ENCODE results near the gene GRB2.
A peak's percentile ranks its signal among the peaks of the same experiment; 100 is the strongest.
"Not testable (repeated sequence)": the region's sequence is repeated elsewhere in the genome, so short reads cannot be mapped to it uniquely, and the experiment has no call there.

The GRB2 gene

DNA sequence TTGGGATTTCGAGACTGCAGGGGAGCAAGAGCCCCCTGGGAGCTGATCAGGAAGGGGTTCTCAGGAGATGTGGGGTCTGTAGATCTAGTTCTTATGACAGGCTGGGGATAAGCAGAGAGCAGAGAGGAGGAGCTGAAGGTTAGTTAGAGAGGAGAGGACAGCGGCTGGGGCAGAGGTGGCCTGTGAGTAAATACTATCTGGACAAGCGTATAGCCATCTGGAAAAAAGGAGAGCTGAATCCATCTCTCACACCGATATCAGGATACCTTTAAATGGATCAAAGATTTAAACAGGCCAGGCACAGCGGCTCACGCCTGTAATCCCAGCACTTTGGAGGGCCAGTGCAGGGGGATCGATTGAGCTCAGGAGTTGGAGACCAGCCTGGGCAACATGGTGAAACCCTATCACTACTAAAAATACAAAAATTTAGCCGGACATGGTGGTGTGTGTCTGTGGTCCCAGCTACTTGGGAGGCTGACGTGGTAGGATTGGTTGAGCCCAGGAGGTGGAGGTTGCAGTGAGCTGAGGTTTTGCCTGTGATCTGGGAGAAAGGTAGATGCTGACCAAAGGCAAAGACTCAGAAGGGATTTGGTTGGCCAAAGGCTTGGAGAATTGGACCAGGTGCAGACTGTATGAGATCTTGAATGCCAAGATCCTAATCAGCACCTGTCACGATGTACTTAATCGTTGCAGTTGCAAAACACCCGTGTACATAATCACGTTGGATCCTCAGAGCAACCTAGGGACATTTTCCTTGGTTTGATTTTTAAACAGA lies 97.3 kb downstream of the GRB2 start:
- peak overlapping the region; percentile 96 for H3K27ac ChIP-seq
- no peaks in the 10 kb centered on the region for H3K36me3 ChIP-seq
- H3K4me1 ChIP-seq (ENCODE audit: control insufficient read depth in 1 of 2, insufficient read depth in 1 of 2, low read depth in 1 of 2, low read length in 1 of 2): peaks cover 61 to 66% of the 10 kb centered on the region in 2 experiments
- no peaks in the 10 kb centered on the region for H3K9me3 ChIP-seq
- TF ChIP-seq, protein P1, sequence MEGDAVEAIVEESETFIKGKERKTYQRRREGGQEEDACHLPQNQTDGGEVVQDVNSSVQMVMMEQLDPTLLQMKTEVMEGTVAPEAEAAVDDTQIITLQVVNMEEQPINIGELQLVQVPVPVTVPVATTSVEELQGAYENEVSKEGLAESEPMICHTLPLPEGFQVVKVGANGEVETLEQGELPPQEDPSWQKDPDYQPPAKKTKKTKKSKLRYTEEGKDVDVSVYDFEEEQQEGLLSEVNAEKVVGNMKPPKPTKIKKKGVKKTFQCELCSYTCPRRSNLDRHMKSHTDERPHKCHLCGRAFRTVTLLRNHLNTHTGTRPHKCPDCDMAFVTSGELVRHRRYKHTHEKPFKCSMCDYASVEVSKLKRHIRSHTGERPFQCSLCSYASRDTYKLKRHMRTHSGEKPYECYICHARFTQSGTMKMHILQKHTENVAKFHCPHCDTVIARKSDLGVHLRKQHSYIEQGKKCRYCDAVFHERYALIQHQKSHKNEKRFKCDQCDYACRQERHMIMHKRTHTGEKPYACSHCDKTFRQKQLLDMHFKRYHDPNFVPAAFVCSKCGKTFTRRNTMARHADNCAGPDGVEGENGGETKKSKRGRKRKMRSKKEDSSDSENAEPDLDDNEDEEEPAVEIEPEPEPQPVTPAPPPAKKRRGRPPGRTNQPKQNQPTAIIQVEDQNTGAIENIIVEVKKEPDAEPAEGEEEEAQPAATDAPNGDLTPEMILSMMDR (IDR thresholded peaks at IDR 0.05): no peak
- no peaks in the 10 kb centered on the region for H3K27me3 ChIP-seq
- peak overlapping the region; percentile 32 to 45 for H3K4me3 ChIP-seq (ENCODE audit: low read depth in 1 of 2, low read length in 1 of 2)

DNA sequence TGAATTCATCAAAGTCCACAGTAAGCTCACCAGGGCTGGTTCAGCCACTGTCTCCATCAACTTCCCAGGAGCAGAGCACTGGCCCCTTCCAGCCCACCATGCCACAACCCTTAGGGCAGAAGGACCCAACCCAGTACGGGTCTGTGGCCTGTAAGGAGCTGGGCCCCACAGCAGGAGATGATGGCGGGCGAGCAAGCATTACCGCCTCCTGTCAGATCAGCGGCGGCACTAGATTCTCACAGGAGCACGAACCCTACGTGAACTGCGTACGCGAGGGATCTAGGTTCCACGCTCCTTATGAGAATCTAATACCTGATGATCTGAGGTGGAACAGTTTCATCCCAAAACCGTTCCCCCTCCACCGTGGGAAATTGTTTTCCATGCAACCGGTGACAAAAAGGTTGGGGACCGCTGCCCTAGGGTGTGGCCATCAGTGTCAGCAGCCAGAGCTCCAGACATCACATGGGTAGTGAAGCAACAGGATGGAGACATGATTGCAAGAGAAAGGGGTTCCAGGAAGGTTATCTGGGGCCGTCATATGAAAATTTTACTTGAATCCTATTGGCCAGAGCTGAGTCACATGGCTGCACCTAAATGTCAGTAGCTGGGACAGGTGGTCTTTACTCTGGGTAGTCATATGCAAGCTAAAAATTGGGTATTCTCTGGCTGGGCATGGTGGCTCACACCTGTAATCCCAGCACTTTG lies 103.8 kb downstream of the GRB2 start:
- Histone ChIP-seq H3K36me3 (no peaks in the 10 kb centered on the region), H3K27me3 (no peaks in the 10 kb centered on the region), H3K9me3 (no peaks in the 10 kb centered on the region), H3K27ac (peak overlapping the region; percentile 31), H3K4me1 (ENCODE audit: control insufficient read depth in 1 of 2, insufficient read depth in 1 of 2, low read depth in 1 of 2, low read length in 1 of 2) (peaks cover 38 to 43% of the 10 kb centered on the region in 2 experiments), H3K4me3 (ENCODE audit: low read depth in 1 of 2, low read length in 1 of 2) (peak overlapping the region in 1 of 2 experiments; percentile 29)
- TF ChIP-seq, protein P1 (IDR thresholded peaks at IDR 0.05): no peak

DNA sequence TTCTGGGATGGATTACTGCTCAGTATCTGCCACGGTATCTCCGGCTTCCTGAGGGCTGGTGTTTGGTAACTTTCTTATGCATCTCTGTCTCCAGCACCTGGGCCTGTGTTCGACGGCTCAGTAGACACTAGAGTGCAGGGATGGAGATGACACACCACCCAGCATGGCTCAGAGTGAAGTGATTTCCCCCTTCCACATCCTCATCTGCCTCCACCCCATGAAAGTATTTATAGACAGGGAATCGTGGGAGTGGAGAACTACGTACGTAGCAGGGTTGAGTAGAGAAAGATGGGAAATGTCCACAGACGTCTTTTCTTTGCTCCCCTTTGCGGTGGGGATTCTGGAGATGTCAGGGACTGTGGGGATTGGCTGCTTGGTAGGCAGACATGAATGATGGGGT lies 104.4 kb downstream of the GRB2 start:
- H3K27ac ChIP-seq: peak overlapping the region; percentile 31
- peaks cover 43 to 49% of the 10 kb centered on the region in 2 experiments for H3K4me1 ChIP-seq (ENCODE audit: control insufficient read depth in 1 of 2, insufficient read depth in 1 of 2, low read depth in 1 of 2, low read length in 1 of 2)

DNA sequence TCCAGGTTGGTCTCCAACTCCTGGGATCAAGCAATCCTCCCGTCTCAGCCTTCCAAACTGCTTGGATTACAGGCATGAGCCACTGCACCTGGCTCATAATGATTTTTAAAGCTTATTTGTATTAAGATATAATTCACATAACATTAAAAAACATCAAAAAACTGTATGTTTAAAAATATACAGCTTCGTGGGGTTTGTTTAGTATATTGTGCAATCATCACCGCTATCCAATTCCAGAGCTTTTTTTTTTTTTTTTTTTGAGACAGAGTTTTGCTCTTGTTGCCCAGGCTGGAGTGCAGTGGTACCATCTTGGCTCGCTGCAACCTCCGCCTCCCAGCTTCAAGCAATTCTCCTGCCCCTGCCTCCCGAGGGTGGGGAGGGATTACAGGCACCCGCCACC lies 105.2 kb downstream of the GRB2 start:
- TF ChIP-seq, protein P1 (IDR thresholded peaks at IDR 0.05): no peak

More for the DNA sequence above, 104.4 kb downstream of the GRB2 start:
- peak overlapping the region in 1 of 2 experiments; percentile 29 for H3K4me3 ChIP-seq (ENCODE audit: low read depth in 1 of 2, low read length in 1 of 2)
- TF ChIP-seq, protein P1 (IDR thresholded peaks at IDR 0.05): no peak
- no peaks in the 10 kb centered on the region for H3K27me3 ChIP-seq
- H3K9me3 ChIP-seq: no peaks in the 10 kb centered on the region
- H3K36me3 ChIP-seq: no peaks in the 10 kb centered on the region

DNA sequence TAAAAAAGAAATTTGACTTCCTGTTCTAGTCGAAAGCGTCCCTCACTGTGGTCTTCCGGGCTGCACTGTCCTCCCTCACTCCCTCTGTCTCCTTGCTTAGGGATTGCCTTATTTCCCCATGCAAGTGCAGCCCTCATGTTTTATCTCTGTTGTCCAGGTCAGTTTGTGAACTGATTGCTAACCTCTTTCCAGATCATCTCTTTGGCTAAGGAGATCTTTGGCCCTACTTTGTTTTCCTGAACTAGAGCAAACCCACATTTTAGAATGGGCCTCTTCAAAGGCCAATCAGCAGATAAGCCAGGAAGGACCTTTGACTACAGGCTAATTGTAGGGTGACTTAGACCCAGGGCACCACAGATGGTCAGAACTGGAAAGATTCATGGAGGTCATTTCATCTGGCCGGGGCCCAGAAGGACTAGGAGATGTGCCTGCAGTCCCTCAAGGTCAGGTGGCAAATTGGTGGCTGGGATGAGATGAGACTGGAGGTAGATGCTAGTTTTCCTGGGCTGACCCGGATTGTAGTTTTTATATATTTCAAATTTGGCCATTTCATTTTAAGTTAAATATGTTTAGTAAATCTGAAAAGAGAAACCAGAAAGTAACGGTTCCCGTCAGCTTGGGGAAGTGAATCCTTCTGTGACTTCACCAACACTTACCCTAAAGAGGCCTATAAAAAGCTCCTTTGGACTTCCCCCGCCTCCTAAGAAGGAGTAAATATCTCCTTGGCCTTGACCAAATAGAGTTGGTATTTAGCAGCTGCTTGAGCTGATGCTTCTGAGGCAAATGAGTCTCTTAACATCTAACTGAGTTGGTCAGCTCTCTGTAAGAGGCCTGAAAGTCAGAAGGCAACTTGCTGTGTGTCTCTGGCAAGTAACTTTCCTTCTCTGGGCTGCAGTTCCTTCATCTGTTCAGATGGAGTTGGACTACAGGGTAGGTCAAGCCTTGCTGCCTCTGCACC lies 110.0 kb downstream of the GRB2 start:
- peak overlapping the region; percentile 96 for H3K27ac ChIP-seq
- H3K9me3 ChIP-seq: no peaks in the 10 kb centered on the region
- TF ChIP-seq, protein P1 (IDR thresholded peaks at IDR 0.05): no peak
- peak overlapping the region; percentile 19 to 23 for H3K4me3 ChIP-seq (ENCODE audit: low read depth in 1 of 2, low read length in 1 of 2)
- H3K4me1 ChIP-seq (ENCODE audit: control insufficient read depth in 1 of 2, insufficient read depth in 1 of 2, low read depth in 1 of 2, low read length in 1 of 2): peaks cover 43 to 59% of the 10 kb centered on the region in 2 experiments
- no peaks in the 10 kb centered on the region for H3K36me3 ChIP-seq
- H3K27me3 ChIP-seq: no peaks in the 10 kb centered on the region

More for the DNA sequence above, 105.2 kb downstream of the GRB2 start:
- H3K9me3 ChIP-seq: no peaks in the 10 kb centered on the region
- peaks cover 51 to 54% of the 10 kb centered on the region in 2 experiments for H3K4me1 ChIP-seq (ENCODE audit: control insufficient read depth in 1 of 2, insufficient read depth in 1 of 2, low read depth in 1 of 2, low read length in 1 of 2)
- no peaks in the 10 kb centered on the region for H3K36me3 ChIP-seq
- H3K27ac ChIP-seq: no peak overlapping the region
- H3K27me3 ChIP-seq: no peaks in the 10 kb centered on the region
- H3K4me3 ChIP-seq (ENCODE audit: low read depth in 1 of 2, low read length in 1 of 2): no peak overlapping the region

DNA sequence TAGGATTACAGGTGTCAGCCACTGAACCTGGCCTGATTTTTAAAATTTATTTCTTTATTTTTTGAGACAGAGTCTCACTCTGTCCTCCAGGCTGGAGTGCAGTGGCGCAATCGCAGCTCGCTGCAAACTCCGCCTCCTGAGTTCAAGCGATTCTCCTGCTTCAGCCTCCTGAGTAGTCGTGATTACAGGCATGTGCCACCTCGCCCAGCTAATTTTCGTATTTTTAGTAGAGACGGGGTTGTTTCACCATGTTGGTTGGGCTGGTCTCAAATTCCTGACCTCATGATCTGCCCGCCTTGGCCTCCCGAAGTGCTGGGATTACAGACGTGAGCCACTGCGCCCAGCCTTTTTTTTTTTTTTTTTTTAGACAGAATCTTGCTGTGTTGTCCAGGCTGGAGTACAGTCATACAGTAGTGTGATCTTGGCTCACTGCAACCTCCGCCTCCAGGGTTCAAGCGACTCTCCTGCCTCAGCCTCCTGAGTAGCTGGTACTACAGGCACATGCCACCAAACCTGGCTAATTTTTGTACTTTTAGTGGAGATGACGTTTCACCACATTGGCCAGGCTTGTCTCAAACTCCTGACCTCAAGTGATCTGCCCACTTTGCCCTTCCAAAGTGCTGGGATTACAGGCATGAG lies 112.5 kb downstream of the GRB2 start:
- Histone ChIP-seq H3K4me1 (ENCODE audit: control insufficient read depth in 1 of 2, insufficient read depth in 1 of 2, low read depth in 1 of 2, low read length in 1 of 2) (peaks cover 54 to 67% of the 10 kb centered on the region in 2 experiments), H3K27ac (peak overlapping the region; percentile 39)
- not testable (repeated sequence) for H3K9me3 ChIP-seq; H3K27me3 ChIP-seq; H3K4me3 ChIP-seq (ENCODE audit: low read depth in 1 of 2, low read length in 1 of 2); H3K36me3 ChIP-seq

All from neutrophil (primary cell).